Endothelial cell of umbilical vein (primary cell): Measurements from ENCODE around the gene TBCE. TPM values are rescaled to one million over a fixed set of nuclear protein-coding genes. Genes with fewer than 3 reads are reported as not detected.

Experiments
- BruUV-seq: library from RNA; stranded (reverse); fragments of 400-500 nt; replicated peaks from 2 replicates; lab custom pipeline; 2021; lab: Mats Ljungman, UMichigan
- CTCF ChIA-PET: fragments of 300-600, 350-600 bp; sonication (Branson Sonifier 250); formaldehyde crosslinking; loops from one replicate; lab custom pipeline; 2021; ENCODE audit warnings: antibody characterized with exemption, inconsistent platforms; lab: Charles Lee
- POLR2A ChIA-PET: fragments of 300-600, 350-600 bp; sonication (Branson Sonifier 250); formaldehyde crosslinking; loops from one replicate; lab custom pipeline; 2021; ENCODE audit warnings: antibody characterized with exemption, inconsistent platforms; lab: Charles Lee
- DNase-seq: peaks from one replicate; pipeline ENCODE4 v3.0.0-alpha.2; 2011; ENCODE audit warnings: low read depth, low spot score
- FAIRE-seq: peaks from 2 replicates; lab custom pipeline; 2011; peaks lifted over from hg19 to GRCh38; lab: Jason Lieb, UNC
- H2AFZ ChIP-seq: 2 replicates; pipeline ENCODE4 v1.6.0; 2012; ENCODE audit warnings: low read depth, low read length, control low read depth, inconsistent platforms
- H3K27ac ChIP-seq: 2 replicates; pipeline ENCODE4 v1.5.1; 2011; ENCODE audit warnings: low read depth, mild to moderate bottlenecking, control low read depth, low read length, moderate library complexity; ENCODE audit not compliant: insufficient read depth
- H3K27me3 ChIP-seq, 2 experiments: 2 replicates each; pipeline versions ENCODE4 v1.6.0 to v1.6.1; 2011; ENCODE audit warnings: low read length in 2 of 2, mixed read lengths in 1 of 2; ENCODE audit not compliant: control insufficient read depth in 2 of 2, insufficient read depth in 2 of 2
- H3K36me3 ChIP-seq, 2 experiments: 2 replicates in 1 of 2; 3 replicates in 1 of 2; pipeline ENCODE4 v1.5.1; 2011; ENCODE audit warnings: low read length in 2 of 2, mild to moderate bottlenecking in 1 of 2, moderate library complexity in 1 of 2; ENCODE audit not compliant: control insufficient read depth in 2 of 2, insufficient read depth in 2 of 2; ENCODE audit errors: extremely low read depth in 1 of 2
- H3K4me1 ChIP-seq: 3 replicates; pipeline ENCODE4 v1.5.1; 2011; ENCODE audit warnings: mild to moderate bottlenecking, low read length; ENCODE audit not compliant: control insufficient read depth, insufficient read depth; ENCODE audit errors: extremely low read depth
- H3K4me2 ChIP-seq: 2 replicates; pipeline ENCODE4 v1.6.1; 2011; ENCODE audit warnings: low read length, control low read depth, mixed read lengths; ENCODE audit not compliant: insufficient read depth
- H3K4me3 ChIP-seq, 3 experiments: fragments of 200-600 bp in 1 of 3; sonication (generic), shearing (Covaris generic) in 1 of 3; replicated peaks in 1 of 3; 2 replicates each; pipeline ENCODE4 v1.5.1; 2011 to 2016; ENCODE audit warnings: control low read depth in 3 of 3, low read length in 3 of 3, mild to moderate bottlenecking in 2 of 3, inconsistent platforms in 1 of 3, low read depth in 1 of 3, moderate library complexity in 1 of 3; ENCODE audit not compliant: insufficient read depth in 1 of 3
- H3K79me2 ChIP-seq: 2 replicates; pipeline ENCODE4 v1.6.0; 2012; ENCODE audit warnings: low read length, inconsistent platforms; ENCODE audit not compliant: control insufficient read depth, insufficient read depth
- H3K9ac ChIP-seq: replicated peaks from 2 replicates; pipeline ENCODE3; 2011; ENCODE audit warnings: low read length, control low read depth; ENCODE audit not compliant: insufficient read depth; ENCODE audit errors: extremely low read depth
- H3K9me1 ChIP-seq: replicated peaks from 3 replicates; pipeline ENCODE4 v1.6.0; 2011; ENCODE audit warnings: mild to moderate bottlenecking, low read length; ENCODE audit not compliant: control insufficient read depth, insufficient read depth; ENCODE audit errors: extremely low read depth
- H3K9me3 ChIP-seq: replicated peaks from 2 replicates; pipeline ENCODE4 v1.5.1; 2012; ENCODE audit warnings: low read length, inconsistent platforms; ENCODE audit not compliant: control insufficient read depth, insufficient read depth
- H4K20me1 ChIP-seq: replicated peaks from 2 replicates; pipeline ENCODE3; 2011; ENCODE audit warnings: mild to moderate bottlenecking, low read length; ENCODE audit not compliant: control insufficient read depth, insufficient read depth; ENCODE audit errors: extremely low read depth
- EZH2 ChIP-seq: IDR thresholded peaks from 2 replicates; pipeline ENCODE4 v1.6.1; 2012; ENCODE audit warnings: borderline replicate concordance, low read depth, mild to moderate bottlenecking, moderate library complexity, low read length, inconsistent platforms; ENCODE audit not compliant: severe bottlenecking
- FOS ChIP-seq: IDR thresholded peaks from 2 replicates; pipeline ENCODE4 v1.6.1; 2011; ENCODE audit warnings: mild to moderate bottlenecking, low read length, moderate library complexity, borderline replicate concordance; ENCODE audit not compliant: insufficient read depth
- GATA2 ChIP-seq: IDR thresholded peaks from 2 replicates; pipeline ENCODE4 v1.7.0; 2011; ENCODE audit warnings: low read depth, mild to moderate bottlenecking, moderate library complexity, mixed read lengths, low read length; ENCODE audit not compliant: insufficient read length, insufficient read depth
- JUN ChIP-seq: IDR thresholded peaks from 2 replicates; pipeline ENCODE4 v1.6.1; 2011; ENCODE audit warnings: borderline replicate concordance, low read depth; ENCODE audit not compliant: insufficient read length, insufficient read depth
- MYC ChIP-seq: IDR thresholded peaks from one replicate; pipeline ENCODE4 v1.6.1; 2011; ENCODE audit warnings: mild to moderate bottlenecking, low read depth, low read length
- POLR2A ChIP-seq: IDR thresholded peaks from 2 replicates; pipeline ENCODE4 v1.6.1; 2012; ENCODE audit warnings: low read depth, mild to moderate bottlenecking, control low read depth, low read length
- POLR2AphosphoS5 ChIP-seq: IDR thresholded peaks from 2 replicates; pipeline ENCODE4 v1.6.1; 2012; ENCODE audit warnings: low read depth, mild to moderate bottlenecking, control low read depth, low read length, moderate library complexity; ENCODE audit not compliant: insufficient read depth
- dilution Hi-C: fragments of 300-500 bp; cut with MboI; formaldehyde crosslinking; loops from one replicate; pipeline ENCODE4 v1.15.0; 2019; ENCODE audit warnings: low sequenced_read_pairs; ENCODE audit not compliant: extremely low pct_ligation_motif_present
- intact Hi-C: fragments of 100-400 bp; cut with micrococcal nuclease; formaldehyde crosslinking; loops from one replicate; pipeline ENCODE4 v1.10.0; 2022
- polyA plus RNA-seq, 4 experiments: library from polyadenylated mRNA; depleted of rRNA in 3 of 4; stranded (reverse) in 3 of 4; unstranded in 1 of 4; fragments of >200 nt; gene quantifications; 2 replicates each; pipeline versions ENCODE4 v1.2.1 to v1.2.3, GENCODE V29; 2011 to 2012; ENCODE audit warnings: missing spikeins in 1 of 4
- total RNA-seq: library from RNA; stranded (reverse); gene quantifications from 2 replicates; pipeline ENCODE4 v1.2.3, GENCODE V29; 2021
- TF ChIP-seq, protein P1 (sequence below): IDR thresholded peaks from 2 replicates; pipeline ENCODE4 v1.6.1; 2011; ENCODE audit not compliant: insufficient read depth, insufficient read length
- TF ChIP-seq, protein P2 (sequence below), 2 donors: IDR thresholded peaks; 1 replicate in 1 of 2; 2 replicates in 1 of 2; pipeline ENCODE4 v1.5.1; 2011; ENCODE audit warnings: low read length in 2 of 2, mild to moderate bottlenecking in 2 of 2, moderate library complexity in 2 of 2, control low read depth in 1 of 2, inconsistent platforms in 1 of 2, low read depth in 1 of 2; ENCODE audit not compliant: insufficient read depth in 1 of 2; ENCODE audit errors: extremely low read depth in 1 of 2

TBCE gene
- total and polyA plus RNA-seq, 2 donors (not counting 3 experiments of a cell fraction or from before 2014, with no cell fraction given) = 13.7 to 32.6 TPM

DNA sequence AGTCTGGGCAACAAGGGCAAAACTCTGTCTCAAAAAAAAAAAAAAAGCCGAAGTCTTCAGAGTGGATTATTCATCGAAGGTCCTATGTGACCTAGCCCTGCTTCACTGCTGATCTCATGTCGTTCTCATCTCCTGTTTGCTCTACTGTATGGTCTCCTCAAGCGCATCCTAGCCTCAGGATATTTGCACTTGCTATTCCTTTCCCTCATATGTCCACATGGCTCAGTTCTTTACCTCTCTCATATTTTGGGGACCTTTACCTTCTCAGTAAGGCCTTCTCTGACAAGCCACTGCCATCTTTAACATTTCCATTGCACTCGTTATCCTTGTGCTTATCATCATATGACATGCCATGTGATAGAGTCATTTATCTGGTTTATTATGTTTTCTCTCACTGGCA is 2.6 kb downstream of the TBCE start:
- Histone ChIP-seq H3K9ac (no peak overlapping the region), H3K27ac (no peak overlapping the region), H3K4me2 (no peak overlapping the region), H3K79me2 (peaks cover 27% of the 10 kb centered on the region), H3K4me3 (no peak overlapping the region), H3K27me3 (no peaks in the 10 kb centered on the region), H3K9me3 (no peaks in the 10 kb centered on the region), H4K20me1 (no peaks in the 10 kb centered on the region), H3K9me1 (no peaks in the 10 kb centered on the region), H2AFZ (no peak overlapping the region), H3K4me1 (peaks cover 2% of the 10 kb centered on the region), H3K36me3 (no peaks in the 10 kb centered on the region)
- intact Hi-C loops (no loop called here), dilution Hi-C loops (no loop called here)
- ChIA-PET POLR2A (interaction anchor here (0.7 kb wide), 1 partner anchor 55 kb away, joined by 4 read pairs; no protein-coding TSS in a partner anchor), CTCF (no interaction called here)
- no peak for DNase-seq
- BruUV-seq = no TSS peak
- TF ChIP-seq JUN = no peak
- TF ChIP-seq, protein P1, sequence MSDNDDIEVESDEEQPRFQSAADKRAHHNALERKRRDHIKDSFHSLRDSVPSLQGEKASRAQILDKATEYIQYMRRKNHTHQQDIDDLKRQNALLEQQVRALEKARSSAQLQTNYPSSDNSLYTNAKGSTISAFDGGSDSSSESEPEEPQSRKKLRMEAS = no peak
- no peak for TF ChIP-seq FOS
- TF ChIP-seq GATA2 = no peak
- TF ChIP-seq MYC = no peak
- no peak for TF ChIP-seq POLR2A
- TF ChIP-seq EZH2 = no peak
- TF ChIP-seq, protein P2, sequence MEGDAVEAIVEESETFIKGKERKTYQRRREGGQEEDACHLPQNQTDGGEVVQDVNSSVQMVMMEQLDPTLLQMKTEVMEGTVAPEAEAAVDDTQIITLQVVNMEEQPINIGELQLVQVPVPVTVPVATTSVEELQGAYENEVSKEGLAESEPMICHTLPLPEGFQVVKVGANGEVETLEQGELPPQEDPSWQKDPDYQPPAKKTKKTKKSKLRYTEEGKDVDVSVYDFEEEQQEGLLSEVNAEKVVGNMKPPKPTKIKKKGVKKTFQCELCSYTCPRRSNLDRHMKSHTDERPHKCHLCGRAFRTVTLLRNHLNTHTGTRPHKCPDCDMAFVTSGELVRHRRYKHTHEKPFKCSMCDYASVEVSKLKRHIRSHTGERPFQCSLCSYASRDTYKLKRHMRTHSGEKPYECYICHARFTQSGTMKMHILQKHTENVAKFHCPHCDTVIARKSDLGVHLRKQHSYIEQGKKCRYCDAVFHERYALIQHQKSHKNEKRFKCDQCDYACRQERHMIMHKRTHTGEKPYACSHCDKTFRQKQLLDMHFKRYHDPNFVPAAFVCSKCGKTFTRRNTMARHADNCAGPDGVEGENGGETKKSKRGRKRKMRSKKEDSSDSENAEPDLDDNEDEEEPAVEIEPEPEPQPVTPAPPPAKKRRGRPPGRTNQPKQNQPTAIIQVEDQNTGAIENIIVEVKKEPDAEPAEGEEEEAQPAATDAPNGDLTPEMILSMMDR (IDR thresholded peaks at IDR 0.05; ENCODE audit: extremely low read depth in 1 of 2, insufficient read depth in 1 of 2, low read depth in 1 of 2, low read length in 2 of 2) = no peak
- TF ChIP-seq POLR2AphosphoS5 = no peak
- FAIRE-seq = no peak
